BJ (cell line): ENCODE data around the gene PARD3. TPM values are rescaled to one million over a fixed set of nuclear protein-coding genes. Genes with fewer than 3 reads are reported as not detected.

Source experiments
- CTCF ChIA-PET: fragments of 350-600 bp; formaldehyde crosslinking; extraction: SDS; loops from one replicate; lab custom pipeline; 2021; ENCODE audit warnings: antibody characterized with exemption, inconsistent platforms; lab: Yijun Ruan, JAX
- POLR2A ChIA-PET: fragments of 300-600 bp; sonication (Branson Sonifier 250); formaldehyde crosslinking; extraction: SDS; loops from one replicate; lab custom pipeline; 2021; ENCODE audit warnings: antibody characterized with exemption; lab: Charles Lee
- DNase-seq: peaks from one replicate; pipeline ENCODE4 v3.0.0-alpha.2; 2011; ENCODE audit warnings: low read depth
- H3K27me3 ChIP-seq: 2 replicates; pipeline ENCODE4 v1.6.0; 2011; ENCODE audit warnings: low read length; ENCODE audit not compliant: control insufficient read depth, insufficient read depth
- H3K36me3 ChIP-seq: 2 replicates; pipeline ENCODE4 v1.5.1; 2011; ENCODE audit warnings: low read length; ENCODE audit not compliant: control insufficient read depth, insufficient read depth
- H3K4me3 ChIP-seq: 2 replicates; pipeline ENCODE4 v1.5.1; 2011; ENCODE audit warnings: low read depth, mild to moderate bottlenecking, control low read depth, low read length
- CTCF ChIP-seq: IDR thresholded peaks from 2 replicates; pipeline ENCODE4 v1.5.1; 2011; ENCODE audit warnings: low read depth, mild to moderate bottlenecking, control low read depth, inconsistent platforms, low read length, moderate library complexity; ENCODE audit not compliant: insufficient read depth
- polyA plus RNA-seq: library from polyadenylated mRNA; depleted of rRNA; stranded (reverse); fragments of >200 nt; gene quantifications from 2 replicates; pipeline ENCODE4 v1.2.3, GENCODE V29; 2011

PARD3 gene
- polyA plus RNA-seq, 1 experiment = 17.7 TPM

GRCh38 chr10:34543716-34544115 lies 271.4 kb downstream of the PARD3 start:
- ChIA-PET CTCF (no interaction called here), POLR2A (no interaction called here)
- no peak overlapping the region for H3K4me3 ChIP-seq

GRCh38 chr10:34540492-34540891 lies 274.6 kb downstream of the PARD3 start:
- H3K4me3 ChIP-seq = no peak overlapping the region
- ChIA-PET POLR2A (no interaction called here), CTCF (interaction anchor here (1.1 to 1.9 kb wide), 2 partner anchors 14 to 98 kb away, joined by 3 to 4 read pairs; no protein-coding TSS in a partner anchor)
- no peak for DNase-seq
- TF ChIP-seq CTCF = no peak
- H3K27me3 ChIP-seq = no peaks in the 10 kb centered on the region
- no peaks in the 10 kb centered on the region for H3K36me3 ChIP-seq

More at GRCh38 chr10:34543716-34544115, 271.4 kb downstream of the PARD3 start:
- DNase-seq = no peak
- H3K36me3 ChIP-seq = no peaks in the 10 kb centered on the region
- no peaks in the 10 kb centered on the region for H3K27me3 ChIP-seq
- no peak for TF ChIP-seq CTCF

- ChIA-PET CTCF (interaction anchor here (1.0 to 1.9 kb wide), 3 partner anchors 14 to 99 kb away, joined by 3 to 4 read pairs (median 3); no protein-coding TSS in a partner anchor), POLR2A (interaction anchor here (0.6 kb wide), 1 partner anchor 39 kb away, joined by 3 read pairs; no protein-coding TSS in a partner anchor)
- peak; percentile 14 for DNase-seq
- Histone ChIP-seq H3K36me3 (no peaks in the 10 kb centered on the region), H3K27me3 (no peaks in the 10 kb centered on the region), H3K4me3 (peak overlapping the region; percentile 24)
- TF ChIP-seq CTCF = no peak
Observed at GRCh38 chr10:34539533-34540315, 275.4 kb downstream of the PARD3 start.

- Histone ChIP-seq H3K27me3 (no peaks in the 10 kb centered on the region), H3K36me3 (no peaks in the 10 kb centered on the region), H3K4me3 (no peak overlapping the region)
- CTCF ChIA-PET = interaction anchor here (1.0 kb wide), 1 partner anchor 100 kb away, joined by 3 read pairs; no protein-coding TSS in a partner anchor
- no peak for TF ChIP-seq CTCF
- no peak for DNase-seq
- POLR2A ChIA-PET = no interaction called here
Observed at GRCh38 chr10:34538281-34538829, 276.7 kb downstream of the PARD3 start.

- DNase-seq = no peak
- ChIA-PET POLR2A (no interaction called here), CTCF (interaction anchor here (1.4 kb wide), 1 partner anchor 10 kb away, joined by 3 read pairs; no protein-coding TSS in a partner anchor)
- H3K36me3 ChIP-seq = no peaks in the 10 kb centered on the region
- TF ChIP-seq CTCF = no peak
- no peaks in the 10 kb centered on the region for H3K27me3 ChIP-seq
- H3K4me3 ChIP-seq = no peak overlapping the region
Observed at GRCh38 chr10:34537629-34538231, 277.4 kb downstream of the PARD3 start.
